ENCODE data around the gene DHRSX.
"Not testable (repeated sequence)": the region's sequence is repeated elsewhere in the genome, so short reads cannot be mapped to it uniquely, and the experiment has no call there.

Gene DHRSX

GRCh38 chrX:2474280-2474962 lies 26.4 kb downstream of the DHRSX start:
- no peak for DNase-seq (ENCODE audit: low spot score)

GRCh38 chrX:2473064-2473463 lies 27.7 kb downstream of the DHRSX start:
- DNase-seq (ENCODE audit: low spot score) = not testable (repeated sequence)

- no peak for DNase-seq (ENCODE audit: low spot score)
These were observed 29.1 kb downstream of the DHRSX start for GRCh38 chrX:2471641-2472040.

GRCh38 chrX:2471126-2471525 lies 29.6 kb downstream of the DHRSX start:
- DNase-seq (ENCODE audit: low spot score) = not testable (repeated sequence)

GRCh38 chrX:2469852-2470251 lies 30.9 kb downstream of the DHRSX start:
- DNase-seq (ENCODE audit: low spot score) = not testable (repeated sequence)

GRCh38 chrX:2469196-2469685 lies 31.5 kb downstream of the DHRSX start:
- no peak for DNase-seq (ENCODE audit: low spot score)

GRCh38 chrX:2468261-2469195 lies 32.2 kb downstream of the DHRSX start:
- no peak for DNase-seq (ENCODE audit: low spot score)

- DNase-seq (ENCODE audit: low spot score) = no peak
These were observed 33.7 kb downstream of the DHRSX start for GRCh38 chrX:2466876-2467656.

- DNase-seq (ENCODE audit: low spot score) = no peak
These were observed 36.1 kb downstream of the DHRSX start for GRCh38 chrX:2464677-2465166.

GRCh38 chrX:2463973-2464676 lies 36.7 kb downstream of the DHRSX start:
- no peak for DNase-seq (ENCODE audit: low spot score)

- not testable (repeated sequence) for DNase-seq (ENCODE audit: low spot score)
These were observed 37.3 kb downstream of the DHRSX start for GRCh38 chrX:2463481-2463880.

GRCh38 chrX:2462780-2463179 lies 38.0 kb downstream of the DHRSX start:
- DNase-seq (ENCODE audit: low spot score) = no peak

GRCh38 chrX:2462074-2462473 lies 38.7 kb downstream of the DHRSX start:
- DNase-seq (ENCODE audit: low spot score) = no peak

- no peak for DNase-seq (ENCODE audit: low spot score)
These were observed 39.1 kb downstream of the DHRSX start for GRCh38 chrX:2461711-2462016.

- not testable (repeated sequence) for DNase-seq (ENCODE audit: low spot score)
These were observed 39.7 kb downstream of the DHRSX start for GRCh38 chrX:2460821-2461710.

GRCh38 chrX:2460048-2460447 lies 40.7 kb downstream of the DHRSX start:
- DNase-seq (ENCODE audit: low spot score) = not testable (repeated sequence)

GRCh38 chrX:2458309-2458708 lies 42.5 kb downstream of the DHRSX start:
- no peak for DNase-seq (ENCODE audit: low spot score)

- no peak for DNase-seq (ENCODE audit: low spot score)
These were observed 43.3 kb downstream of the DHRSX start for GRCh38 chrX:2457289-2458133.

GRCh38 chrX:2456091-2456490 lies 44.7 kb downstream of the DHRSX start:
- DNase-seq (ENCODE audit: low spot score) = not testable (repeated sequence)

- DNase-seq (ENCODE audit: low spot score) = not testable (repeated sequence)
These were observed 46.2 kb downstream of the DHRSX start for GRCh38 chrX:2454620-2455019.

Data from germinal center (tissue), 1 donor.